Activated gamma-delta T cell treated with Interleukin-2 at 50 U/mL for 16 hours (primary cell): ENCODE measurements around the gene SIAH2.

ENCODE experiments used
- DNase-seq: peaks from one replicate; pipeline ENCODE4 v3.0.0-alpha.2; 2020

SIAH2 gene

GRCh38 chr3:150773616-150774192 is 10.7 kb upstream of the SIAH2 start:
- no peak for DNase-seq

GRCh38 chr3:150771600-150771999 is 8.6 kb upstream of the SIAH2 start:
- no peak for DNase-seq

- no peak for DNase-seq
Measured at GRCh38 chr3:150770681-150771080, 7.7 kb upstream of the SIAH2 start.

GRCh38 chr3:150766742-150767141 is 3.8 kb upstream of the SIAH2 start:
- no peak for DNase-seq

GRCh38 chr3:150765949-150766720 is 3.2 kb upstream of the SIAH2 start:
- no peak for DNase-seq

GRCh38 chr3:150764967-150765366 is 2.0 kb upstream of the SIAH2 start:
- DNase-seq, result no peak

GRCh38 chr3:150764566-150764965 is 1.6 kb upstream of the SIAH2 start:
- no peak for DNase-seq

- peak; percentile 40 for DNase-seq
Measured at GRCh38 chr3:150763841-150764483, 993 bp upstream of the SIAH2 start.

GRCh38 chr3:150762662-150763121 is 277 bp downstream of the SIAH2 start:
- DNase-seq, result no peak

GRCh38 chr3:150761831-150762661 is 923 bp downstream of the SIAH2 start:
- peak; percentile 17 for DNase-seq

- no peak for DNase-seq
Measured at GRCh38 chr3:150760431-150761200, 2.4 kb downstream of the SIAH2 start.

GRCh38 chr3:150759947-150760346 is 3.0 kb downstream of the SIAH2 start:
- DNase-seq, result no peak

- DNase-seq, result no peak
Measured at GRCh38 chr3:150759319-150759718, 3.6 kb downstream of the SIAH2 start.

- DNase-seq, result no peak
Measured at GRCh38 chr3:150757768-150758167, 5.2 kb downstream of the SIAH2 start.

GRCh38 chr3:150757364-150757763 is 5.6 kb downstream of the SIAH2 start:
- DNase-seq, result no peak

GRCh38 chr3:150756491-150757059 is 6.4 kb downstream of the SIAH2 start:
- no peak for DNase-seq

- no peak for DNase-seq
Measured at GRCh38 chr3:150755902-150756301, 7.1 kb downstream of the SIAH2 start.

- no peak for DNase-seq
Measured at GRCh38 chr3:150754896-150755295, 8.1 kb downstream of the SIAH2 start.

- DNase-seq, result no peak
Measured at GRCh38 chr3:150751781-150752263, 11.1 kb downstream of the SIAH2 start.

GRCh38 chr3:150749255-150749654 is 13.7 kb downstream of the SIAH2 start:
- DNase-seq, result no peak

GRCh38 chr3:150748684-150749047 is 14.3 kb downstream of the SIAH2 start:
- no peak for DNase-seq
